ENCODE results near the gene TSPAN6.

- TF ChIP-seq, protein P1, sequence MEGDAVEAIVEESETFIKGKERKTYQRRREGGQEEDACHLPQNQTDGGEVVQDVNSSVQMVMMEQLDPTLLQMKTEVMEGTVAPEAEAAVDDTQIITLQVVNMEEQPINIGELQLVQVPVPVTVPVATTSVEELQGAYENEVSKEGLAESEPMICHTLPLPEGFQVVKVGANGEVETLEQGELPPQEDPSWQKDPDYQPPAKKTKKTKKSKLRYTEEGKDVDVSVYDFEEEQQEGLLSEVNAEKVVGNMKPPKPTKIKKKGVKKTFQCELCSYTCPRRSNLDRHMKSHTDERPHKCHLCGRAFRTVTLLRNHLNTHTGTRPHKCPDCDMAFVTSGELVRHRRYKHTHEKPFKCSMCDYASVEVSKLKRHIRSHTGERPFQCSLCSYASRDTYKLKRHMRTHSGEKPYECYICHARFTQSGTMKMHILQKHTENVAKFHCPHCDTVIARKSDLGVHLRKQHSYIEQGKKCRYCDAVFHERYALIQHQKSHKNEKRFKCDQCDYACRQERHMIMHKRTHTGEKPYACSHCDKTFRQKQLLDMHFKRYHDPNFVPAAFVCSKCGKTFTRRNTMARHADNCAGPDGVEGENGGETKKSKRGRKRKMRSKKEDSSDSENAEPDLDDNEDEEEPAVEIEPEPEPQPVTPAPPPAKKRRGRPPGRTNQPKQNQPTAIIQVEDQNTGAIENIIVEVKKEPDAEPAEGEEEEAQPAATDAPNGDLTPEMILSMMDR (IDR thresholded peaks at IDR 0.05; ENCODE audit: extremely low read depth in 1 of 2, insufficient read depth in 1 of 2, low read depth in 1 of 2, low read length in 2 of 2): no peak
- no peak for TF ChIP-seq GATA2 (IDR thresholded peaks at IDR 0.05; ENCODE audit: insufficient read depth, insufficient read length, low read depth, low read length)
- TF ChIP-seq, protein P2, sequence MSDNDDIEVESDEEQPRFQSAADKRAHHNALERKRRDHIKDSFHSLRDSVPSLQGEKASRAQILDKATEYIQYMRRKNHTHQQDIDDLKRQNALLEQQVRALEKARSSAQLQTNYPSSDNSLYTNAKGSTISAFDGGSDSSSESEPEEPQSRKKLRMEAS (IDR thresholded peaks at IDR 0.05; ENCODE audit: insufficient read depth, insufficient read length): no peak
- TF ChIP-seq POLR2A (IDR thresholded peaks at IDR 0.05; ENCODE audit: low read depth, low read length): no peak
Measured at GRCh38 chrX:100662796-100663195, 26.2 kb upstream of the TSPAN6 start.

Data from endothelial cell of umbilical vein (primary cell).